ENCODE data around the gene CAMSAP2. TPM values are rescaled to one million over a fixed set of nuclear protein-coding genes. Genes with fewer than 3 reads are reported as not detected.
"Not testable (repeated sequence)": the region's sequence is repeated elsewhere in the genome, so short reads cannot be mapped to it uniquely, and the experiment has no call there.

The CAMSAP2 gene
- total RNA-seq, 1 donor from 2014 or later: 10.6 TPM

- no peak for TF ChIP-seq CTCF (conservative IDR thresholded peaks at IDR 0.05; ENCODE audit: low read depth, low read length)
- no peak for DNase-seq (ENCODE audit: low read depth)
- no peak overlapping the region for H3K4me3 ChIP-seq (ENCODE audit: low read depth, low read length)
These were observed 10.4 kb downstream of the CAMSAP2 start for GRCh38 chr1:200749090-200749489.

- not testable (repeated sequence) for H3K4me3 ChIP-seq (ENCODE audit: low read depth, low read length); DNase-seq (ENCODE audit: low read depth)
These were observed 12.1 kb downstream of the CAMSAP2 start for GRCh38 chr1:200750749-200751148.

GRCh38 chr1:200751717-200752116 lies 13.0 kb downstream of the CAMSAP2 start:
- no peak for DNase-seq (ENCODE audit: low read depth)
- TF ChIP-seq CTCF (conservative IDR thresholded peaks at IDR 0.05; ENCODE audit: low read depth, low read length): no peak
- H3K4me3 ChIP-seq (ENCODE audit: low read depth, low read length): no peak overlapping the region

- no peak overlapping the region for H3K4me3 ChIP-seq (ENCODE audit: low read depth, low read length)
- no peak for TF ChIP-seq CTCF (conservative IDR thresholded peaks at IDR 0.05; ENCODE audit: low read depth, low read length)
- no peak for DNase-seq (ENCODE audit: low read depth)
These were observed 15.0 kb downstream of the CAMSAP2 start for GRCh38 chr1:200753650-200754198.

GRCh38 chr1:200755456-200755855 lies 16.8 kb downstream of the CAMSAP2 start:
- TF ChIP-seq CTCF (conservative IDR thresholded peaks at IDR 0.05; ENCODE audit: low read depth, low read length): no peak
- H3K4me3 ChIP-seq (ENCODE audit: low read depth, low read length): no peak overlapping the region
- no peak for DNase-seq (ENCODE audit: low read depth)

GRCh38 chr1:200762089-200762488 lies 23.4 kb downstream of the CAMSAP2 start:
- H3K4me3 ChIP-seq (ENCODE audit: low read depth, low read length): no peak overlapping the region
- TF ChIP-seq CTCF (conservative IDR thresholded peaks at IDR 0.05; ENCODE audit: low read depth, low read length): no peak
- DNase-seq (ENCODE audit: low read depth): no peak

- no peak for DNase-seq (ENCODE audit: low read depth)
- no peak overlapping the region for H3K4me3 ChIP-seq (ENCODE audit: low read depth, low read length)
- no peak for TF ChIP-seq CTCF (conservative IDR thresholded peaks at IDR 0.05; ENCODE audit: low read depth, low read length)
These were observed 28.6 kb downstream of the CAMSAP2 start for GRCh38 chr1:200767321-200767720.
